Adrenal gland (tissue), 12 donors: Measurements from ENCODE around the gene DYNLT2. TPM values are rescaled to one million over a fixed set of nuclear protein-coding genes. Genes with fewer than 3 reads are reported as not detected.
A peak's percentile ranks its signal among the peaks of the same experiment; 100 is the strongest.

Source experiments
- DNase-seq, 7 donors: peaks; one replicate each; pipeline ENCODE4 v3.0.0-alpha.2; 2019 to 2020
- H3K27ac ChIP-seq, 5 donors: fragments of 200-600 bp; sonication (generic) in 4 of 5; 1 replicate in 3 of 5; 2 replicates in 2 of 5; pipeline versions ENCODE4 v1.5.1 to v1.8.0; 2016 to 2020; ENCODE audit warnings: mild to moderate bottlenecking in 1 of 5
- H3K27me3 ChIP-seq: fragments of 200-600 bp; 2 replicates; pipeline ENCODE4 v1.8.0; 2021
- H3K36me3 ChIP-seq, 2 donors: fragments of 200-600 bp; replicated peaks in 1 of 2; 1 replicate in 1 of 2; 2 replicates in 1 of 2; pipeline versions ENCODE4 v1.5.1 to v1.8.0; 2018 to 2022
- H3K4me1 ChIP-seq, 2 donors: fragments of 200-600 bp; replicated peaks in 1 of 2; 1 replicate in 1 of 2; 2 replicates in 1 of 2; pipeline versions ENCODE4 v1.5.1 to v1.8.0; 2018 to 2021
- H3K4me3 ChIP-seq, 4 donors: fragments of 200-600 bp; sonication (generic) in 3 of 4; one replicate each; pipeline ENCODE4 v1.5.1; 2016 to 2018
- H3K9me3 ChIP-seq, 3 donors: fragments of 200-600 bp; sonication (generic) in 1 of 3; replicated peaks in 1 of 3; 1 replicate in 2 of 3; 2 replicates in 1 of 3; pipeline versions ENCODE4 v1.5.1 to v1.8.0; 2016 to 2021
- CTCF ChIP-seq, 6 experiments: fragments of 450-650 bp in 4 of 6; fragments of 200-600 bp in 2 of 6; sonication (generic) in 1 of 6; IDR thresholded peaks; 1 replicate in 5 of 6; 2 replicates in 1 of 6; pipeline versions ENCODE4 v1.5.1 to v1.8.0; 2016 to 2021; ENCODE audit warnings: antibody characterized with exemption in 6 of 6, mild to moderate bottlenecking in 2 of 6, moderate library complexity in 1 of 6
- POLR2A ChIP-seq, 2 donors: fragments of 450-650 bp; IDR thresholded peaks; one replicate each; pipeline ENCODE4 v1.6.1; 2017; ENCODE audit warnings: antibody characterized with exemption in 2 of 2, mild to moderate bottlenecking in 2 of 2, moderate library complexity in 1 of 2
- WGBS, 4 donors: extraction: QIAGEN DNeasy Blood & Tissue Kit in 2 of 4; methylation state at CpG; one replicate each; pipeline versions ENCODE4 v1.1.5 to v1.1.7; 2013 to 2017; 5-methylcytosine and 5-hydroxymethylcytosine counted together
- intact Hi-C, 2 donors: fragments of 100-400 bp; cut with DNase I; formaldehyde crosslinking; loops; one replicate each; pipeline versions ENCODE4 v1.14.1 to v1.15.0; 2022 to 2023
- polyA plus RNA-seq, 3 donors: library from polyadenylated mRNA; stranded (reverse); fragments of 200-250 nt in 2 of 3; fragments of 350-450 nt in 1 of 3; fragmentation: Illumina TruSeq in 1 of 3; extraction: RNeasy Lipid Tissue Mini Kit (QIAGEN cat#74804) in 1 of 3; gene quantifications; one replicate each; pipeline ENCODE4 v1.2.3, GENCODE V29; 2013 to 2014
- total RNA-seq, 9 donors: library from RNA; depleted of rRNA in 4 of 9; stranded (reverse); fragments of >200 nt in 4 of 9; fragments of 120-200 nt in 1 of 9; fragmentation: NEBNext Ultra II Directional in 1 of 9; extraction: Animal tissue kit (Norgen Biotek cat#: 25700) in 1 of 9; gene quantifications; one replicate each; pipeline versions ENCODE4 v1.1.0 to v1.2.4, GENCODE V29; 2013 to 2023
- donor health status: healthy with polysubstance abuse.
- donor health status: Bipolar disorder and iron deficiency.
- donor health status: DM: yes; HTN: yes; CAD: no.
- donor health status: DM: no; HTN: no; CAD: no.
- donor health status: DM: no; HTN: no; CAD: no.
- donor health status: DM: yes; HTN: yes; CAD: no.

The DYNLT2 gene
- total and polyA plus RNA-seq, 12 donors, result 0.14 to 4.6 (median 1.7) TPM

GRCh38 chr6:169778646-169779045 is 27.3 kb upstream of the DYNLT2 start:
- Histone ChIP-seq H3K36me3 (peaks cover 0 to 16% of the 10 kb centered on the region in 2 donors), H3K9me3 (no peaks in the 10 kb centered on the region), H3K4me3 (no peak overlapping the region), H3K4me1 (no peaks in the 10 kb centered on the region), H3K27ac (no peak overlapping the region), H3K27me3 (no peaks in the 10 kb centered on the region)
- TF ChIP-seq POLR2A (IDR thresholded peaks at IDR 0.05) (no peak), CTCF (IDR thresholded peaks at IDR 0.05) (no peak)
- intact Hi-C loops, result no loop called here
- DNase-seq, result peak in 1 of 7 donors; percentile 42
- WGBS, 4 donors, result 89 to 96% (median 93%) methylated on average over 12 of the region's 12 CpGs

GRCh38 chr6:169777896-169778295 is 26.5 kb upstream of the DYNLT2 start:
- no peak for TF ChIP-seq CTCF (IDR thresholded peaks at IDR 0.05)
- TF ChIP-seq POLR2A (IDR thresholded peaks at IDR 0.05), result no peak
- no peaks in the 10 kb centered on the region for H3K27me3 ChIP-seq
- H3K27ac ChIP-seq, result no peak overlapping the region
- peaks cover 0 to 21% of the 10 kb centered on the region in 2 donors for H3K36me3 ChIP-seq
- intact Hi-C loops, result no loop called here
- no peaks in the 10 kb centered on the region for H3K4me1 ChIP-seq
- 93 to 94% (median 94%) methylated on average over 12 of the region's 12 CpGs for WGBS, 4 donors
- H3K4me3 ChIP-seq, result no peak overlapping the region
- H3K9me3 ChIP-seq, result no peaks in the 10 kb centered on the region
- peak in 1 of 7 donors; percentile 38 for DNase-seq

- Histone ChIP-seq H3K36me3 (peaks cover 0 to 31% of the 10 kb centered on the region in 2 donors), H3K4me1 (no peaks in the 10 kb centered on the region), H3K27me3 (no peaks in the 10 kb centered on the region), H3K27ac (no peak overlapping the region), H3K4me3 (no peak overlapping the region), H3K9me3 (no peaks in the 10 kb centered on the region)
- DNase-seq, result peak in 1 of 7 donors; percentile 39
- WGBS, 4 donors, result 91 to 96% (median 93%) methylated on average over 9 to 13 of the region's 13 CpGs
- TF ChIP-seq CTCF (IDR thresholded peaks at IDR 0.05) (no peak), POLR2A (IDR thresholded peaks at IDR 0.05) (no peak)
- intact Hi-C loops, result no loop called here
Observed at GRCh38 chr6:169776379-169776778, 25.0 kb upstream of the DYNLT2 start.

GRCh38 chr6:169775321-169775720 is 23.9 kb upstream of the DYNLT2 start:
- Histone ChIP-seq H3K9me3 (no peaks in the 10 kb centered on the region), H3K27ac (no peak overlapping the region), H3K4me1 (no peaks in the 10 kb centered on the region), H3K36me3 (peaks cover 0 to 34% of the 10 kb centered on the region in 2 donors), H3K4me3 (no peak overlapping the region), H3K27me3 (no peaks in the 10 kb centered on the region)
- TF ChIP-seq POLR2A (IDR thresholded peaks at IDR 0.05) (no peak), CTCF (IDR thresholded peaks at IDR 0.05) (no peak)
- intact Hi-C loops, result no loop called here
- peak in 1 of 7 donors; percentile 17 for DNase-seq
- WGBS, 4 donors, result 83 to 94% (median 89%) methylated on average over 10 of the region's 10 CpGs
